ENCODE results near the gene KRTAP20-2.

KRTAP20-2 gene

DNA sequence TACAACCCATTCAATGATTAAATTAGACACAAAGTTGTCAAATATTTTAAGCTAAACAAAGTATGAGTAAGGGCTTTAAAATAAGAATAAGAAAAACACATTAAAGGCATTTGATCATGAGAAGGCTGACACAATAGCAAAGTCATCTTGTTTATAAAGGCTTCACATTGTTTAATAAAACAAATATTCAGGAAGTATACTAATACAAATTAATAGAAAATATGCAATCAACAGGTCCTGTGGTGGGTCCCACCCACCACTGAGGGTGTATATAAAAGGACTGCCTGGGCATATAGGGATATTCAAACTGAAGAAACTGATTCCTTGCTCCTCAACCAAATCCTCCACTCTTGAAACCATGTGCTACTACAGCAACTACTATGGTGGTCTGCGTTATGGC lies at the start of gene KRTAP20-2:
KRTAP20-2 (plus strand) TSS at position 301 of the 400 bp plus-strand sequence; CDS start at position 359, 58 bp downstream.
- Mint-ChIP-seq H3K9me3 (no peaks in the 10 kb centered on the region), H3K4me1 (no peaks in the 10 kb centered on the region), H3K27ac (no peak within 1 kb of the TSS), H3K4me3 (no peak within 1 kb of the TSS), H3K36me3 (ENCODE audit: low read depth) (no peaks in the 10 kb centered on the region), H3K27me3 (ENCODE audit: low read depth) (no peaks in the 10 kb centered on the region)
- TF ChIP-seq CTCF (IDR thresholded peaks at IDR 0.05; ENCODE audit: unreplicated experiment in 3 of 3): no peak

DNA sequence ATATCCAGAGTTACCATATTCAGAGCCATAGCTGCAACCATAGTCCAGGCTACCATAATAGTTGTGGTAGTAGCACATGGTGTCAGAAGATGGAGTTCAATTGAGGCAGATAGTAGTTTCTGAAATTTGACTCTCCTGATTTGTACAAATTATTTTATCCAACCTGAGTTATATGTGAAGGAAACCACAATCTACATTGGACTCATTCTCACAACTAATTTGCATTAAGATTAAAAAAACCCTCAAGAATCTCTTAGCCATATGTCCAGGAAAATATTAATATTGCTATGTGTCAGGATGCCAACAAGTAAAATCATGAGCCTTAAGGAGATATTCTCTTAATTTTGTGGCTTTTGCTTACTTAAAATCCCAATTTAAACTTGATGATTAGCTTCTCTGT lies 44.7 kb upstream of the KRTAP20-2 start, which contains the start of gene KRTAP22-2:
KRTAP22-2 (minus strand) TSS at position 101 of the 400 bp plus-strand sequence.
- Mint-ChIP-seq H3K9me3 (no peaks in the 10 kb centered on the region), H3K36me3 (ENCODE audit: low read depth) (no peaks in the 10 kb centered on the region), H3K4me3 (no peak within 1 kb of the TSS), H3K27me3 (ENCODE audit: low read depth) (no peaks in the 10 kb centered on the region), H3K27ac (no peak within 1 kb of the TSS), H3K4me1 (no peaks in the 10 kb centered on the region)
- no peak for TF ChIP-seq CTCF (IDR thresholded peaks at IDR 0.05; ENCODE audit: unreplicated experiment in 3 of 3)

- Mint-ChIP-seq H3K4me3 (no peak within 1 kb of the TSS), H3K4me1 (no peaks in the 10 kb centered on the region), H3K36me3 (ENCODE audit: low read depth) (no peaks in the 10 kb centered on the region), H3K9me3 (no peaks in the 10 kb centered on the region), H3K27me3 (ENCODE audit: low read depth) (no peaks in the 10 kb centered on the region), H3K27ac (no peak within 1 kb of the TSS)
- TF ChIP-seq CTCF (IDR thresholded peaks at IDR 0.05; ENCODE audit: unreplicated experiment in 3 of 3): no peak
Measured at GRCh38 chr21:30592140-30592539, 42.9 kb upstream of the KRTAP20-2 start, which contains the start of gene KRTAP6-3. Gene KRTAP6-3 (plus strand): TSS chr21:30592440. CDS start chr21:30592446, 6 bp downstream.

DNA sequence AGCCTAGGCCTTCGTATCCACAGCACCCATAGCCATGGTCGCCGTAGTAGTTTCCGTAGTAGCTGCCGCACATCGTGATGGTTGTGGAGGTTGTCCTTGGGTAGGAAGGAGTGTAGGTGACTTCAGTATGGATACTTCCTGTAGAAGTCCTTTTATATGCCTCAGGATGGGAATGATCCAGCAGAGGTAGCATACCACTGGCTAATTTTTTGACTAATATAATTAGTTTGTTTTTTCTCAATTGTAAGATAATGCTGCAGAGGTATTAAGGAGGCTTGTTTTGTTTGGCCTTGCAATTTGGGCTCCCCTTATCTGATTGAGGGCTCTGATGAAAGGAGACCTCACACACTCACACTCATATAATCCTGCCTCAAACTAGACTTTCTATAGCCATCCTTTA lies 36.2 kb upstream of the KRTAP20-2 start, which contains the start of gene KRTAP6-2:
KRTAP6-2 (minus strand) TSS at position 101 of the 400 bp plus-strand sequence; CDS start at position 73, 28 bp downstream.
- TF ChIP-seq CTCF (IDR thresholded peaks at IDR 0.05; ENCODE audit: unreplicated experiment in 3 of 3): no peak
- H3K27me3 Mint-ChIP-seq (ENCODE audit: low read depth): no peaks in the 10 kb centered on the region
- no peaks in the 10 kb centered on the region for H3K4me1 Mint-ChIP-seq
- no peaks in the 10 kb centered on the region for H3K36me3 Mint-ChIP-seq (ENCODE audit: low read depth)
- no peak within 1 kb of the TSS for H3K4me3 Mint-ChIP-seq
- no peak within 1 kb of the TSS for H3K27ac Mint-ChIP-seq
- H3K9me3 Mint-ChIP-seq: no peaks in the 10 kb centered on the region

DNA sequence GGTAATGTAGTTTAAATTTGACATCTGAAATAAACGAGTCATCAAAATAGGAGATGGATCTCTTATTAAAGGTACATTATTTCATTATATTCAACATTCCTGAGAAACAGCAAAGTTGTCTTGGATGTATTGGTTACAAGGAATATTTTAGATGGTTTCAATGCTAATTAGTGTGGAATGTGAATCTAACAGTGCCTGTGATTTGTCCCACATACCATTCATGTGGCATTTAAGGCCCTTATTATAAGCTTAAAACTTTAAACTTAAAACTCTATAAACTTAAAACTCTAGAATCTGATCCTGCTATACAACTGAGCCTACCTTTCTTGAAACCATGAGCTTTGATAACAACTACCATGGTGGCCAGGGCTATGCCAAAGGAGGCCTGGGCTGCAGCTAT lies 34.2 kb upstream of the KRTAP20-2 start, which contains the start of gene KRTAP22-1:
KRTAP22-1 (plus strand) TSS at position 301 of the 400 bp plus-strand sequence.
- no peaks in the 10 kb centered on the region for H3K36me3 Mint-ChIP-seq (ENCODE audit: low read depth)
- no peaks in the 10 kb centered on the region for H3K4me1 Mint-ChIP-seq
- no peaks in the 10 kb centered on the region for H3K9me3 Mint-ChIP-seq
- H3K27me3 Mint-ChIP-seq (ENCODE audit: low read depth): peaks cover 5% of the 10 kb centered on the region
- no peak within 1 kb of the TSS for H3K27ac Mint-ChIP-seq
- no peak for TF ChIP-seq CTCF (IDR thresholded peaks at IDR 0.05; ENCODE audit: unreplicated experiment in 3 of 3)
- H3K4me3 Mint-ChIP-seq: no peak within 1 kb of the TSS

DNA sequence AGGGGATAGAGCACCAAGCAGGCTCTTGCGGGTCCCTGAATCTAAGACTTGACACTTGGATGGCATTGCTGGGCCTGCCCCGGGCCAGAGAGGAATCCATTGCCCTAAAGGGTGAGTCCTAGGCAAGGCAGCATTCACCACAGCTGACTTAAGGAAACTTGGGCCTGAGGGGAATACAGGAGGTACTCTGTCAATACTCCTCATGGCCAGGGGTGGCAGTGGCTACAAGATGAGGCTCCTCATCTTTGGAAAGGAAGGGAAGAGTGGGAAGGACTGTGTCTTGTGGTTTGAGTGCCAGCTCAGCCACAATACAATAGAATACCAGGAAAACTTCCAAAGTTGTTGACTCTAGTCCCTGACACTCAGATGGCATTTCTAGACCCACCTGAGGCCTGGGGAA lies 29.0 kb upstream of the KRTAP20-2 start:
- Mint-ChIP-seq H3K4me1 (no peaks in the 10 kb centered on the region), H3K9me3 (peaks cover 1% of the 10 kb centered on the region), H3K27ac (no peak overlapping the region), H3K36me3 (ENCODE audit: low read depth) (no peaks in the 10 kb centered on the region), H3K4me3 (no peak overlapping the region), H3K27me3 (ENCODE audit: low read depth) (peaks cover 5% of the 10 kb centered on the region)
- TF ChIP-seq CTCF (IDR thresholded peaks at IDR 0.05; ENCODE audit: unreplicated experiment in 3 of 3): no peak

Measured in nephron (organoid).